ENCODE data around the gene LCP2. TPM values are rescaled to one million over a fixed set of nuclear protein-coding genes. Genes with fewer than 3 reads are reported as not detected.

LCP2 gene
- total and polyA plus RNA-seq, 2 of the 8 experiments (the other 6 are each of a cell fraction or from before 2014, with no cell fraction given), result 0.26 to 0.33 TPM

- no peak for TF ChIP-seq CHD7 (IDR thresholded peaks at IDR 0.05; ENCODE audit: insufficient replicate concordance, low read length)
- TF ChIP-seq ATF2 (IDR thresholded peaks at IDR 0.05; ENCODE audit: low read length), result no peak
- TF ChIP-seq ZNF274 (IDR thresholded peaks at IDR 0.05; ENCODE audit: borderline replicate concordance, extremely low read depth, low read length), result no peak
- no peak for TF ChIP-seq USF2 (IDR thresholded peaks at IDR 0.05; ENCODE audit: low read length)
- TF ChIP-seq HDAC6 (IDR thresholded peaks at IDR 0.05; ENCODE audit: low read depth, low read length), result no peak
- TF ChIP-seq KDM1A (IDR thresholded peaks at IDR 0.05; ENCODE audit: borderline replicate concordance, low read length), result no peak
- no peak for TF ChIP-seq POLR2A (IDR thresholded peaks at IDR 0.05; ENCODE audit: control extremely low read depth in 1 of 2, low read depth in 2 of 2, low read length in 2 of 2)
Measured at GRCh38 chr5:170248172-170248930, 49.2 kb downstream of the LCP2 start (continued).

Data from H1 (cell line).